ENCODE measurements around the gene RRAGD. TPM values are rescaled to one million over a fixed set of nuclear protein-coding genes. Genes with fewer than 3 reads are reported as not detected.

Gene RRAGD
- total RNA-seq, 1 experiment from 2014 or later: 8.3 TPM

- in situ Hi-C loops (cut with HindIII; ENCODE audit: low pct_unique_long_range_greater_than_20kb, low sequenced_read_pairs): no loop called here
- no peak for DNase-seq (ENCODE audit: low read depth)
Measured at GRCh38 chr6:89355511-89356194, 56.4 kb downstream of the RRAGD start.

- in situ Hi-C loops (cut with HindIII; ENCODE audit: low pct_unique_long_range_greater_than_20kb, low sequenced_read_pairs): no loop called here
- no peak for DNase-seq (ENCODE audit: low read depth)
Measured at GRCh38 chr6:89353702-89354392, 58.2 kb downstream of the RRAGD start.

GRCh38 chr6:89353118-89353556, 58.9 kb downstream of the RRAGD start:
- no peak for DNase-seq (ENCODE audit: low read depth)
- in situ Hi-C loops (cut with HindIII; ENCODE audit: low pct_unique_long_range_greater_than_20kb, low sequenced_read_pairs): no loop called here

GRCh38 chr6:89352278-89353117, 59.6 kb downstream of the RRAGD start, which contains the start of gene UBE2J1:
Gene UBE2J1, minus strand, starts transcription at chr6:89352722. Its CDS starts 153 bp downstream, at chr6:89352569.
- peak; percentile 91 for DNase-seq (ENCODE audit: low read depth)

GRCh38 chr6:89351671-89352277, 60.3 kb downstream of the RRAGD start:
- in situ Hi-C loops (cut with HindIII; ENCODE audit: low pct_unique_long_range_greater_than_20kb, low sequenced_read_pairs): no loop called here
- no peak for DNase-seq (ENCODE audit: low read depth)

More at GRCh38 chr6:89352278-89353117, 59.6 kb downstream of the RRAGD start, which contains the start of gene UBE2J1:
- in situ Hi-C loops (cut with HindIII; ENCODE audit: low pct_unique_long_range_greater_than_20kb, low sequenced_read_pairs): no loop called here

GRCh38 chr6:89350281-89350966, 61.6 kb downstream of the RRAGD start:
- in situ Hi-C loops (cut with HindIII; ENCODE audit: low pct_unique_long_range_greater_than_20kb, low sequenced_read_pairs): no loop called here
- no peak for DNase-seq (ENCODE audit: low read depth)

- DNase-seq (ENCODE audit: low read depth): no peak
- in situ Hi-C loops (cut with HindIII; ENCODE audit: low pct_unique_long_range_greater_than_20kb, low sequenced_read_pairs): no loop called here
Measured at GRCh38 chr6:89348372-89348771, 63.7 kb downstream of the RRAGD start.

- peak; percentile 44 for DNase-seq (ENCODE audit: low read depth)
- in situ Hi-C loops (cut with HindIII; ENCODE audit: low pct_unique_long_range_greater_than_20kb, low sequenced_read_pairs): no loop called here
Measured at GRCh38 chr6:89347825-89348224, 64.2 kb downstream of the RRAGD start.

- DNase-seq (ENCODE audit: low read depth): no peak
- in situ Hi-C loops (cut with HindIII; ENCODE audit: low pct_unique_long_range_greater_than_20kb, low sequenced_read_pairs): no loop called here
Measured at GRCh38 chr6:89346433-89346832, 65.6 kb downstream of the RRAGD start.

GRCh38 chr6:89339565-89339964, 72.5 kb downstream of the RRAGD start:
- DNase-seq (ENCODE audit: low read depth): no peak
- in situ Hi-C loops (cut with HindIII; ENCODE audit: low pct_unique_long_range_greater_than_20kb, low sequenced_read_pairs): no loop called here

GRCh38 chr6:89335164-89335563, 76.9 kb downstream of the RRAGD start:
- DNase-seq (ENCODE audit: low read depth): no peak
- in situ Hi-C loops (cut with HindIII; ENCODE audit: low pct_unique_long_range_greater_than_20kb, low sequenced_read_pairs): no loop called here

- no peak for DNase-seq (ENCODE audit: low read depth)
- in situ Hi-C loops (cut with HindIII; ENCODE audit: low pct_unique_long_range_greater_than_20kb, low sequenced_read_pairs): no loop called here
Measured at GRCh38 chr6:89330910-89331309, 81.2 kb downstream of the RRAGD start.

GRCh38 chr6:89328976-89329375, 83.1 kb downstream of the RRAGD start:
- DNase-seq (ENCODE audit: low read depth): no peak
- in situ Hi-C loops (cut with HindIII; ENCODE audit: low pct_unique_long_range_greater_than_20kb, low sequenced_read_pairs): no loop called here

- in situ Hi-C loops (cut with HindIII; ENCODE audit: low pct_unique_long_range_greater_than_20kb, low sequenced_read_pairs): no loop called here
- no peak for DNase-seq (ENCODE audit: low read depth)
Measured at GRCh38 chr6:89324304-89324703, 87.8 kb downstream of the RRAGD start.

- no peak for DNase-seq (ENCODE audit: low read depth)
- in situ Hi-C loops (cut with HindIII; ENCODE audit: low pct_unique_long_range_greater_than_20kb, low sequenced_read_pairs): no loop called here
Measured at GRCh38 chr6:89323511-89323971, 88.5 kb downstream of the RRAGD start.

- in situ Hi-C loops (cut with HindIII; ENCODE audit: low pct_unique_long_range_greater_than_20kb, low sequenced_read_pairs): no loop called here
- DNase-seq (ENCODE audit: low read depth): peak; percentile 81
Measured at GRCh38 chr6:89321131-89321970, 90.7 kb downstream of the RRAGD start.

GRCh38 chr6:89320012-89320559, 92.0 kb downstream of the RRAGD start:
- no peak for DNase-seq (ENCODE audit: low read depth)
- in situ Hi-C loops (cut with HindIII; ENCODE audit: low pct_unique_long_range_greater_than_20kb, low sequenced_read_pairs): no loop called here
